GM19023 (cell line): ENCODE measurements around the gene PGPEP1.
"Not testable (repeated sequence)": the region's sequence is repeated elsewhere in the genome, so short reads cannot be mapped to it uniquely, and the experiment has no call there.

ENCODE experiments used
- ATAC-seq: cut with Tn5 transposase; IDR thresholded peaks from one replicate; pipeline ENCODE4 v1.9.1; 2021; ENCODE audit warnings: mild to moderate bottlenecking, moderate library complexity; ENCODE audit not compliant: unreplicated experiment

The PGPEP1 gene

DNA sequence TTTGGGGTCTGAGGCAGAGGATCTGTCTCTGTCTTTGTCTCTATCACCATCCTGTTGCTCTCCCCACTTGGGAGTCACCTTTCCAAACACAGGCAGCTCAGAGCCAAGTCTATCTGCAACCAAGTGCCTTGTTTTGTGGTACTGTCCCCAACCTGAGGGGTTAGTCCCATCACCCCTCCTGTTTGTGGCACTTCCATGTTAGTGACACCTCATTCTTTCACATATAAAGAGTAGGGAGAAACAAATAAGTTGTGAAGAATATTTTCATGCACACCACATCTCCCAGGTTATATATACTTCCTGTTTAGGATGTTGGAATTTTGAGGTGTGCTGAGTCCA is 49.3 kb downstream of the PGPEP1 start:
- ATAC-seq = no peak

- ATAC-seq = no peak
Measured at GRCh38 chr19:18390065-18390907, 49.9 kb downstream of the PGPEP1 start.

DNA sequence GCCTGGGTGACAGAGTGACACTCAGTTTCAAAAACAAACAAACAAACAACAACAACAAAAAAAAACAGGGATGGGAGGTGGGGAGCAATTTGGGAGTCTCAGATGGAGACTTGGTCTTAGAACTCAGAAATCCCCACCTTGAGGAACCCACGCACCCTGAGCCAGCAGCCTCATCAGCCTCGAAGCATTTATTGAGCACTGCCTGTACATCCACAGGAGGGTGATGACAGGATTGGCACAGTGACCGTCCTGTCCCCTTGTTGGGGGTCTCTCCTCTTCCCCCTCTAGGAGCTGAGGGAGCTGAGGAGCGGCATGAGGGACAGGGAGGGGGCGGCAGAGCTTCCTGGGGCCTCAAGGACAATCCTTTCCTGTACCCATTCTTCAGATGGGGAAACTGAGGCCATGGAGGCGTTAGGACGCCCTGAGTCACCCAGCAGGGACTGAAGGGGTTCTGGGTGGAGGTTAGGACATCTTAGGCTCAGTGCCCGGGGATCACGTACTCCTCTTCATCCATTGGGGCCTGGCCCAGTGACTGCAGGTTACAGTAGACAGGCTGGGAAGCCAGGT is 51.2 kb downstream of the PGPEP1 start:
- ATAC-seq = no peak

GRCh38 chr19:18392417-18392816 is 52.0 kb downstream of the PGPEP1 start:
- no peak for ATAC-seq

DNA sequence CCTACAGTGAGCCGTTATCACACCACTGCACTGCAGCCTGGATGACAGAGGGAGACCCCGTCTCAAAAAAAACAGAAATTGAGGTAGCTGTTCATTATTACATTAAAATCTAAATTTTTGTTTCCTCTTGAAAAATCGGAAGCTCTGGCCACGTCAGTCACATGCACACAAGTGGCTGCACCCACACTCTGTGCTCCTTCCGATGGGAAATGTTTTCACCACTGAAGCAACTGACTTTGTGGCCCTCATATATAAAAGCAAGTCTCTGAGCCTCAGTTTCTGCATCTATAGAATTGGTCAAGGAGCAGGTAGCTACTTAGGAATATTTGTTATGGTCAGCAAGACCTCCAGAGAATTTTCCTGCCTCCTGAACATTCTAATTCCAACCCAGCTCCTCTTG is 52.5 kb downstream of the PGPEP1 start:
- ATAC-seq = no peak

- no peak for ATAC-seq
Measured at GRCh38 chr19:18393836-18394235, 53.4 kb downstream of the PGPEP1 start.

DNA sequence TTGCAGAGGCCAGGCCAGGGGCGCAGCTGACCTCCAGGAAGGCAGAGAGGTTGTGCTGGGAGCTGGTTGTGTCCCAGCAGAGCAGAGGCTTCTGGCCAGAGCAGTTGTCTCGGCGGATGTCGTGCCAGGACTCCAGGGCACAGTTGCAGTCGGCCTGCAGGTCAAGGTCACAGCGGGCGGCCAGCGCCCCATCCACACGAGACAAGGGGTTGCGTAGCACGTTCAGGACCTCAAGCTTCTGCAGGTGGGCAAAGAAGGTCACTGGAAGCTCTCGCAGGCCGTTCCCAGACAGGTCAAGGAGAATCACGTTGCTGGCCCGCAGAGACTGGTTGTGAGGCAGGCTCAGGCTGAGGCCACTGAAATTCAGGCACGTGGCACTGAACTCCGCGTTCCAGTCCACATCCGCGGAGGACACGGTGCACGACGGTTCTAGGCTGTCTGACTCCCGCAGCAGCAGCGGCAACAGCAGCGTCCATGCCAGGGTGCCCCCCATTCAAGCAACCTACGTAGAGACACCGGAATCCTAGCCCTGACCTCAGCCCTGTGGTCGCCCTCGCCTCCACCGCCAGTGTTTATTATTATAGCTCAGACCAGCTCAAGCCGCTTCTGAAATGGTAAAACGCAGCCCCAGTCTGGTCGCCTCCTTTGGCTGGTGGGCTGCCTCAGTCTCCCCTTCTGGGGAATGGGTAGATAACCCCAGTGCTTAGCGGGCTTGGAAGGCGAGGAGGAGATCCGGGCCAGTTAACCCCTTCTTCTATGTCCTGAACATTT is 56.3 kb downstream of the PGPEP1 start:
- ATAC-seq = no peak

- ATAC-seq = no peak
Measured at GRCh38 chr19:18397242-18398202, 57.1 kb downstream of the PGPEP1 start, which contains the start of gene LRRC25. TSS of gene LRRC25 (minus strand) at chr19:18397622. CDS start at chr19:18396963, 659 bp downstream.

- ATAC-seq = no peak
Measured at GRCh38 chr19:18399008-18399407, 58.6 kb downstream of the PGPEP1 start.

DNA sequence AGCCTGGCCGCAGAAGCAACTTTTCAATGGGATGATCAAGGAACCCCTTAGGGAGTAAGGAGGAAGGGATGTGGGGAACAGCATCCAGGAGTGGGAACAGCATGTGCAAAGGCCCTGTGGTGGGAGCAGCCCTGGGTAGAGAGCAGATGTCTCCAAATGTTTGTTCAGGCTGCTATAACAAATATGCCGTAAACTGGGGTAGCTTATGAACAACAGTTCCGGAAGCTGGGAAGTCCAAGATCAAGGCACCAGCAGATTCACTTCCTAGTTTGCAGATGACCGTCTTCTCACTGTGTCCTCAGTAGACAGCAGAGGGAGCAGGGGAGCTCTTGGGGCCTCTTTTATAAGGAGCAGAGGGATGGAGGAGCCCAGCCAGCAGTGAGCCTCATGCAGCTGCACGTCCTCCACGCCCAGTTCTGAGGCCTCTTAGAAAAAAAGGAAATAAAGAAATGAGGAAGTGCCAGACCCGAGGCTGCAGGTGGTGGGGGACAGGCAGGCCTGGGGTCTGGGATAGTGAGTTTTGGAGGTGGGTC is 61.2 kb downstream of the PGPEP1 start:
- no peak for ATAC-seq

DNA sequence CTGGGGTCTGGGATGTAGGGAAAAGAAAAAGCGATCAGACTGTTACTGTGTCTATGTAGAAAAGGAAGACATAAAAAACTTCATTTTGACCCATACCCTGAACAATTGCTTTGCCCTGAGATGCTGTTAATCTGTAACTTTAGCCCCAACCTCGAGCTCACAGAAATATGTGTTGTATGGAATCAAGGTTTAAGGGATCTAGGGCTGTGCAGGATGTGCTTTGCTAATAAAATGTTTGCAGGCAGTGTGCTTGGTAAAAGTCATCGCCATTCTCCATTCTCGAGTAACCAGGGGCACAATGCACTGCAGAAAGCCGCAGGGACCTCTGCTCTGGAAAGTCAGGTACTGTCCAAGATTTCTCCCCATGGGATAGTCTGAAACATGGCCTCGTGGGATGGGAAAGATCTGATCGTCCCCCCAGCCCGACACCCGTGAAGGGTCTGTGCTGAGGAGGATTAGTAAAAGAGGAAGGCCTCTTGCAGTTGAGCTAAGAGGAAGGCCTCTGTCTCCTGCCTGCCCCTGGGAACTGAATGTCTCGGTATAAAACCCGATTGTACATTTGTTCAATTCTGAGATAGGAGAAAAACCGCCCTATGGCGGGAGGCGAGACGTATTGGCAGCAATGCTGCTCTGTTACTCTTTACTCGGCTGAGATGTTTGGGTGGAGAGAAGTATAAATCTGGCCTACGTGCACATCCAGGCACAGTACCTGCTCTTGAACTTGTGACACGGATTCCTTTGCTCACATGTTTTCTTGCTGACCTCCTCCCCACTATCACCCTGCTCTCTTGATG is 62.3 kb downstream of the PGPEP1 start:
- ATAC-seq = not testable (repeated sequence)

- not testable (repeated sequence) for ATAC-seq
Measured at GRCh38 chr19:18405754-18406153, 65.4 kb downstream of the PGPEP1 start.

GRCh38 chr19:18406749-18407148 is 66.4 kb downstream of the PGPEP1 start:
- ATAC-seq = no peak

DNA sequence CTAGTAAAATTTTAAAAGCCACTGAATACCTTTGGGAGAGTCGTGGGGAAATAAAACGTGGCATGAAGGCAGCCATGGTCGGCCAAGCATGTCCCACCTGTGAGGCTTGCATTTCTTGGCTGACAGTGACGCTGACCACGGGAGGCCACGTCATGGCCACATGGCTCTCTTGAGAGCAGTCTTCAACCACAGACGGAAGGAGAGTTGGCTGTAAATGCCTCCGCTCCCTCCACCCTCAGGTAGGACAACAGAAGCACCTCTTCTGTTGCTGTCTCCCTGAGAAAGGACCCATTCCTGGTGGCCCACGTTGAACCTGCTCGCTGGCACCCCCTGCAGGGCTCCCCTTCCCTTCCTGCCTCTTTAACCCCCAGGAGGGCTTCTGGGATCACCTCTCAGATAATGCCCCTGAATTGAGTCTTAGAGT is 67.7 kb downstream of the PGPEP1 start:
- ATAC-seq = no peak

DNA sequence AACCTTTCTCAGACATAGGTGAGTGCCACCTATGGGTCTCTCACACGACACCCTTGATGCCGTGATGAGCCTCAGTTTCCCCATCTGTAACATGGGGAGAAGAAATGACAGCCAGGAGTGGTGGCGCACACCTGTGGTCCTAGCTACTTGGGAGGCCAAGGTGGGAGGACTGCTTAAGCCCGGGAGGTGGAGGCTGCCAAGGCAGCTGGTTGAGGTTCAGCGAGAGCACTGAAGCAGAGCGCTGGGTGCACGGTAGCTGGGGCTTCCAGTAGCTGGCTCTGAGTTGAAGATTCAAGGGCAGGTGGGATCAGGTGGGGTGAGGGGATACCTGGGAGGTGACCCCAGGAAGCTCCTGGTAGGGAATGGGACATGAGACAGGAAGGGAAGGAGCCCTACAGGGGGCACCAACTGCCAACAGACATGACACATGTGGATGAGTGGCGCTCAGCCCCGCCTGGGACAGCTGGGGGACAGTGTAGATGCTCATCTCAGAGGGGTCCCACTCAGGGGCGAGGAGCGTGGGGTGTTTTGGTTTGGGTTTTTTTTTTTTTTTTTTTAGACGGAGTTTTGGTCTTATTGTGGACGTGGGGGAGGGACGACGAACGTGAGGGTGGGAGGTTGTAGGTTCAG is 72.3 kb downstream of the PGPEP1 start:
- no peak for ATAC-seq

DNA sequence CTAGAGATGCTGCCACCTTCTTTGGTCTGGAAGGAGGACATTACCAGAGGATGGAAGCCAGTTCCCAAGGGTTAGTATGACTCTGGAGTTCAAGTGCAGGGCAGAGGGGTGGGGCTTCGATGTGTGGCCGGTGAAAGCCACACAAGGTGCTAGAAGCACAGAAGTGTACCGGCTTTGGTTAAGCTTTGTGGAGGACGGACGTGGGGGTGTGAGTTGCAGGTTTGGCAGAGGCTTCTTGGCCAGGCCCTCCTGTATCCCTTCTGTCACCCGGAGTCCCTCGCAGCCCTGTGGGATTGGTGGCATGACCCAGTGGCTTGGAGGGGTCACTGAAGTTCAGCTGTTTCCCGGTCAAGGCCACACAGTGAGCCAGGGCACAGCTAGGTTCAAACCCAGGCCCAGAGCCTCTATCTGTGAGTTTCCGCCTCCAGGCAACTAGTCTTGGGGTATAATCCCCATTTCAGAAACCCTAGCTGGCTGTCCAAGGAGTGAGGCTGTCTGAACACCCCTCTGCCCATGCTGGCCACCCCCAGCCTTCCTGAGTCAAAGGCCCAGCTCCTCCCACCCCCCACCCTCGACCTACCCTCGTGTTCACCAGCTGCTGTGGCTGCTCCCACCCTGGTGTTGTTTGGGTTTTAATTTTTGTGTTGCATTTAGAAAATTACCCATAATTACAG is 74.2 kb downstream of the PGPEP1 start:
- no peak for ATAC-seq

GRCh38 chr19:18415178-18415867 is 74.9 kb downstream of the PGPEP1 start:
- ATAC-seq = no peak

- ATAC-seq = no peak
Measured at GRCh38 chr19:18416778-18417249, 76.4 kb downstream of the PGPEP1 start.
